GM12864 (cell line): ENCODE data around the gene HID1.

Source experiments
- DNase-seq: peaks from one replicate; pipeline ENCODE4 v3.0.0-alpha.2; 2011; ENCODE audit warnings: low read depth
- H3K4me3 ChIP-seq: 2 replicates; pipeline ENCODE4 v1.5.1; 2011; ENCODE audit warnings: mild to moderate bottlenecking, low read depth, low read length, control low read depth
- TF ChIP-seq, protein P1 (sequence below): IDR thresholded peaks from 2 replicates; pipeline ENCODE4 v1.5.1; 2011; ENCODE audit warnings: low read depth, mild to moderate bottlenecking, moderate library complexity, low read length, control low read depth, inconsistent platforms; ENCODE audit errors: missing control alignments

The HID1 gene

DNA sequence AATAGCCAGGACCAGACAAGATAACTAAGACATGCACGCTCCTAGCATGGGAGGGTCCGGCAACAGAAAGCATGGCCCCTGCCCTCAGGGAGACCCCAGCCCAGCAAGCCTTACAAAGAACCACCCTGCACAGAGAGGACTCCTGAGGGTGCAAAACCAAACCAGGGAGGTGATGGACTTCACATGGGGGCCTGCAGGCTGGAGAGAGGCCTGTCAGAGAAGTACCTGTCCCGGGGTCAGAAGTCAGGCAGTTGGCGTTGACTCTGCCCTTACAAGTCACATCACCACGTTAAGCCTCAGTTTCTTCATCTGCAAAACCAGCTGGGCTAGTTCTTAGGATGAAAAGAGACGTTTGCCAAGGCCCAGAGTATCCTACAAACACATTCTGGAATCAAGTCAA is 43.8 kb downstream of the HID1 start:
- no peak for DNase-seq
- H3K4me3 ChIP-seq = no peak overlapping the region
- TF ChIP-seq, protein P1, sequence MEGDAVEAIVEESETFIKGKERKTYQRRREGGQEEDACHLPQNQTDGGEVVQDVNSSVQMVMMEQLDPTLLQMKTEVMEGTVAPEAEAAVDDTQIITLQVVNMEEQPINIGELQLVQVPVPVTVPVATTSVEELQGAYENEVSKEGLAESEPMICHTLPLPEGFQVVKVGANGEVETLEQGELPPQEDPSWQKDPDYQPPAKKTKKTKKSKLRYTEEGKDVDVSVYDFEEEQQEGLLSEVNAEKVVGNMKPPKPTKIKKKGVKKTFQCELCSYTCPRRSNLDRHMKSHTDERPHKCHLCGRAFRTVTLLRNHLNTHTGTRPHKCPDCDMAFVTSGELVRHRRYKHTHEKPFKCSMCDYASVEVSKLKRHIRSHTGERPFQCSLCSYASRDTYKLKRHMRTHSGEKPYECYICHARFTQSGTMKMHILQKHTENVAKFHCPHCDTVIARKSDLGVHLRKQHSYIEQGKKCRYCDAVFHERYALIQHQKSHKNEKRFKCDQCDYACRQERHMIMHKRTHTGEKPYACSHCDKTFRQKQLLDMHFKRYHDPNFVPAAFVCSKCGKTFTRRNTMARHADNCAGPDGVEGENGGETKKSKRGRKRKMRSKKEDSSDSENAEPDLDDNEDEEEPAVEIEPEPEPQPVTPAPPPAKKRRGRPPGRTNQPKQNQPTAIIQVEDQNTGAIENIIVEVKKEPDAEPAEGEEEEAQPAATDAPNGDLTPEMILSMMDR = no peak

DNA sequence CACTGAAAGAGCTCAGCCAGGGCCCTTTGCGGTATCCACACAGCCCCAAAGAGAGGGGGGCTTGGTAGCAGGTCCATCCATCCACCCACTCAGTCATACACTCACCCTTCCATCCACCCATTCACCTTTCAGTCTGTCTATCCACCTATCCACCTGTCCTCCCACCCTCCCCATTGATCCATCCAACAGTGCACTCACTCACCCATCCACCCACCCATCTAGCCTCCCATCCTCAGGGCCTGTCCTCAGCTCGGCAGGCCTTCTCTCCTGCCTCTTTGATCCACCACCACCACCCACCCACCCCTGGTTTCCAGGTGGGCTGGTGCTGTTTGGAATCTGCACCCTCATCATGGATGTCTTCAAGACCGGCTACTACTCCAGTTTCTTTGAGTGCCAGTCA is 47.3 kb downstream of the HID1 start:
- no peak overlapping the region for H3K4me3 ChIP-seq
- no peak for DNase-seq
- TF ChIP-seq, protein P1 = no peak

DNA sequence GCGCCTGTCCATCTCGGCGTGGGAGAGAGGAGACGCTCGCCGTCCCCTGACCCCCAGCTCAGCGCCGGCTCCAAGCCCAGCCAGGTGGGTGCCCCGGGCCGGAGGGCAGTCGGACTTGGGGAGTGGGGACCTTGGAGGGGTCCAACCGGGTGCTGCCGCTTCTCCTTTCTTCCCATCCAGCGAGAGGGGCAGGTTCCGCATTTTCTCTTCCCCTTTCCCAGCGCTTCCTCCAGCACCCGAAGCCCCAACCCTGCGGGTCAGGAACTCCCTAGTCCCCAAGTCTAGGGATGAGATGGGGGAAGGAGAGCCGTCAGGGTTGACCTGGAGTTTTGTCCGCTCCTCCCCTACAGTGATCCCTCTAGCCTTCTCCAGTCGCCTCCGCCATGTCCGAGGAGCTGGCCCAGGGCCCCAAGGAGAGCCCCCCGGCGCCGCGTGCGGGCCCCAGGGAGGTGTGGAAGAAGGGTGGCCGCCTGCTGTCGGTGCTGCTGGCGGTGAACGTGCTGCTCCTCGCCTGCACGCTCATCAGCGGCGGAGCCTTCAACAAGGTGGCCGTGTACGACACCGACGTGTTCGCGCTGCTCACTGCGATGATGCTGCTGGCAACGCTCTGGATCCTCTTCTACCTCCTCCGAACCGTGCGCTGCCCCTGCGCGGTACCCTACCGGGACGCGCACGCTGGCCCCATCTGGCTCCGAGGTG is 48.2 kb downstream of the HID1 start, which contains the start of gene OTOP2:
TSS of gene OTOP2 (plus strand) at position 24 of the 699 bp plus-strand sequence. CDS start at position 384, 360 bp downstream.
- no peak for DNase-seq
- TF ChIP-seq, protein P1 = no peak
- no peak within 1 kb of the TSS for H3K4me3 ChIP-seq

DNA sequence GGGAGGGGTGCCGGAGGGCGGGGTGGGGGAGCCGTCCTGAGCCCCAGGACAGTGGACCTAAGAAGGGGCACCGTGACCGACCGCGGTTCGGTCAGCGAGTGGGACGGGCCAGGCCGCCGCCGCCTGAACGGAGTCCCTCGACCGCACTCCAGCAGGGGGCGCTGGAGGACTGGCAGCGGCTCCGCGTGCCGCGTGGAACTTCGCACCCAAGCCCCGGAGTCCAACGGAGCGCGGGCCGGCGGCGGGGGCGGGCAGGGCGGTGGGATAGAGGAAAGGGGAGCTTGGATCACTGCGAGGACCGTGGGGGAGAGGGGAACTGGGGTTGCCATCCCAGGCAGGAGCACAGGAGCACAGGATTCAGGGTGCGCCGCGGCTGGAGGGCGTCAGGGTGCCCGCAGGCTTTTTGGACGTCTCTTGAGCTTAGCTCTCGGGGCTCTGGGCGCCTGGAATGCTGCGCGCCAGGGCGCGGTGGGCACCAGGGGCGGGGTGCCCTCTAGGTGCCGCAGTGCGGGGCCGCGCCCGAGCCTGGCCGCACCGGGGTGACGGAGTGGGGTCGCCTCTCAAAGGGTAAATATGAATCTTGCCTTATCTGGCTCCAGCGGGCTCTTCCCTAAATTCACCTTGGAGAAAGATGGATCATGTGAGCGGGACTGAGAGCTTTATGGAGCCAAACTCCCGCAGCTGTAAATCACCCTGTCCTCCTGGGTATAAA is 48.9 kb downstream of the HID1 start:
- TF ChIP-seq, protein P1 = peak; percentile 80

DNA sequence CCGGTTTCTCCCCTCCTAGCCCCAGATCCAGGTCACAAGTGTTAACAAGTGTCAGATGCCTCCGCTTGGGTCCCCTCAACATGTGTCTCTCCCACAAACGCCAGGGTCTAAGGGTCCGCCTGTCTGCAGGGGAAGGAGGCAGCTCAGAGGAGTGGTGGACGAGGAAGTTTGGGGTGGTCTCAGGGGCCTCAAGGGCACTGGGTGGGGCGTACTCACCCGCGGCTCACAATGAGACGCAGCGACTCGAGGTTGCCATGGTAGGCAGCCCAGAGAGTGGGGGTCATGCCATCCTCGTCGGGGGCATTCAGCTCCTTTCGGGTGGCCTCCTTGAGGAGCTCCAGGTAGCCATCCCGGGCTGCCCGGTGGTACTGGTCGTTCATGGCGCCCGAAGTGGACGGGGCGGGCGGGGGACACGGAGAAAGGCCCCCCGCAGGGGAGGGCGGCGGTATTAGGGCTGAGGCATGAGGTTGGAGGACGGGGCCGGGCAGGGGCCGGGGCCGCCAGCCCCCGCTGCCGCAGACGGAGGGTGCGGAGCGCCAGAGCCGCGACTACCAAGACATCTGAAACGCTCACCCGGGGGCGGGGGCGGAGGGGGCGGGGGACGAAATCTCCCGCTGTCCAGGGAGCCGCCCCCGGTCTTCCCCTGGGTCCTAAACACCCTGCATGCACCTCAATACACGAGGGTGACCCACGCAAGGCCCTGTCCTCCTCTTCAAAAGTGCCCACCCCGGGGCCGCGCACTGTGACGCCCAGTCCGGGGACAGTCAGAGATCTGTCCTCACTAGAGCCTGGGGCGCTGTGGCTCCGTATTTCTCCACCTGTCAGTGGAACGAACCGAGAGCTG is 49.6 kb downstream of the HID1 start, which contains the start of gene USH1G:
TSS of gene USH1G (minus strand) at position 562 of the 844 bp plus-strand sequence. CDS start at position 380, 182 bp downstream.
- TF ChIP-seq, protein P1 = no peak
- no peak for DNase-seq
- H3K4me3 ChIP-seq = no peak within 1 kb of the TSS

More for the DNA sequence above, 48.9 kb downstream of the HID1 start:
- no peak overlapping the region for H3K4me3 ChIP-seq
- DNase-seq = no peak

DNA sequence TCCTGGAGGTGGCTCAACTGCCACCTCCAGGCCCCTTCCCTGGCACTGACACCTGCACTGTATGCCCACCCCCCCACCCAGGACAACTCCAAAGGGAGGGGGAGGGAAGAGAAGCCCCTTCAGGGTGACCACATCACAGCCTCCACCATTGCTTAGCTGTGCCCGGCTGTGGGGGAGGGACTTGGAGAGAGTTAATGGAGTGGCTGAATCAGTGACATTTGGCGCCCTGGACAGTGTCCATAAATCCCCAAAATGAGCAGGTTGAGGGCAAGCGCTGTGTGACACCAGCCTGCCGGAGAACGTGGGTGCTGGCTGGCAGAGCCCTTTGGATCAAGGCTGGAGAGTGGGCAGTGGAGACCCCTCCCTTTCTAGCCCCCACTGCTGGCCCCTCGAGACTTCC is 50.4 kb downstream of the HID1 start:
- H3K4me3 ChIP-seq = no peak overlapping the region
- TF ChIP-seq, protein P1 = no peak

More for the DNA sequence above, 50.4 kb downstream of the HID1 start:
- DNase-seq = no peak
